WERI-Rb-1 (cell line): ENCODE measurements around the gene TRUB2.
A peak's percentile ranks its signal among the peaks of the same experiment; 100 is the strongest.

Experiments
- DNase-seq: peaks from one replicate; pipeline ENCODE4 v3.0.0-alpha.2; 2020
- H3K27ac ChIP-seq: fragments of 250-450 bp; sonication (Bioruptor Pico); 2 replicates; pipeline ENCODE4 v1.5.1; 2020; ENCODE audit warnings: mild to moderate bottlenecking, moderate library complexity
- H3K27me3 ChIP-seq: fragments of 250-450 bp; sonication (Bioruptor Pico); 2 replicates; pipeline ENCODE4 v1.5.1; 2021; ENCODE audit warnings: mild to moderate bottlenecking, low read depth, moderate library complexity; ENCODE audit not compliant: insufficient read depth, severe bottlenecking
- H3K36me3 ChIP-seq: fragments of 250-450 bp; sonication (Bioruptor Pico); 2 replicates; pipeline ENCODE4 v1.5.1; 2020; ENCODE audit warnings: mild to moderate bottlenecking, moderate library complexity
- H3K4me3 ChIP-seq: 2 replicates; pipeline ENCODE4 v1.5.1; 2011; ENCODE audit warnings: low read depth, mild to moderate bottlenecking, control low read depth, low read length
- H3K9me3 ChIP-seq: fragments of 250-450 bp; sonication (Bioruptor Pico); 2 replicates; pipeline ENCODE4 v1.5.1; 2021; ENCODE audit warnings: mild to moderate bottlenecking, moderate library complexity; ENCODE audit not compliant: severe bottlenecking
- CTCF ChIP-seq: IDR thresholded peaks from 2 replicates; pipeline ENCODE4 v1.5.1; 2011; ENCODE audit warnings: low read depth, mild to moderate bottlenecking, control low read depth, inconsistent platforms, low read length

Gene TRUB2

GRCh38 chr9:128322404-128323211 lies at the start of gene TRUB2, which contains the start of gene COQ4:
Gene TRUB2, minus strand, starts transcription at chr9:128322447. Its CDS starts 39 bp downstream, at chr9:128322408.
Gene COQ4, plus strand, starts transcription at chr9:128322839. Its CDS starts 20 bp downstream, at chr9:128322859.
- no peaks in the 10 kb centered on the region for H3K27me3 ChIP-seq
- H3K27ac ChIP-seq, result peak within 1 kb of the TSS; percentile 98
- TF ChIP-seq CTCF, result 0 out of 2 replicates have a peak, but pooled peaks have one; percentile 10
- no peaks in the 10 kb centered on the region for H3K9me3 ChIP-seq
- peak within 1 kb of the TSS; percentile 98 for H3K4me3 ChIP-seq
- peaks cover 76% of the 10 kb centered on the region for H3K36me3 ChIP-seq
- peak; percentile 97 for DNase-seq

- DNase-seq, result no peak
- peak overlapping the region; percentile 96 for H3K4me3 ChIP-seq
- H3K36me3 ChIP-seq, result peaks cover 8% of the 10 kb centered on the region; the same call in 1 of the 2 replicates
- no peaks in the 10 kb centered on the region for H3K9me3 ChIP-seq
- TF ChIP-seq CTCF, result no peak
- H3K27ac ChIP-seq, result peak overlapping the region; percentile 87
- H3K27me3 ChIP-seq, result no peaks in the 10 kb centered on the region
Measured at GRCh38 chr9:128371630-128372117, 49.4 kb upstream of the TRUB2 start.

GRCh38 chr9:128370752-128371629 lies 48.7 kb upstream of the TRUB2 start, which contains the start of gene URM1:
Gene URM1, plus strand, starts transcription at chr9:128371374. Its CDS starts 7 bp downstream, at chr9:128371381.
- DNase-seq, result peak; percentile 96
- Histone ChIP-seq H3K4me3 (peak within 1 kb of the TSS; percentile 96), H3K27me3 (no peaks in the 10 kb centered on the region), H3K27ac (peak within 1 kb of the TSS; percentile 87), H3K9me3 (no peaks in the 10 kb centered on the region), H3K36me3 (peaks cover 8% of the 10 kb centered on the region; the same call in 1 of the 2 replicates)
- no peak for TF ChIP-seq CTCF

- H3K27me3 ChIP-seq, result no peaks in the 10 kb centered on the region
- H3K9me3 ChIP-seq, result no peaks in the 10 kb centered on the region
- TF ChIP-seq CTCF, result no peak
- no peak for DNase-seq
- peaks cover 6% of the 10 kb centered on the region; the same call in 1 of the 2 replicates for H3K36me3 ChIP-seq
- peak overlapping the region; percentile 96 for H3K4me3 ChIP-seq
- H3K27ac ChIP-seq, result peak overlapping the region; percentile 87
Measured at GRCh38 chr9:128370367-128370751, 48.1 kb upstream of the TRUB2 start.

- H3K27ac ChIP-seq, result no peak overlapping the region
- DNase-seq, result no peak
Measured at GRCh38 chr9:128369024-128369706, 46.9 kb upstream of the TRUB2 start.

More at GRCh38 chr9:128369024-128369706, 46.9 kb upstream of the TRUB2 start:
- TF ChIP-seq CTCF, result no peak
- no peaks in the 10 kb centered on the region for H3K9me3 ChIP-seq
- no peak overlapping the region for H3K4me3 ChIP-seq
- no peaks in the 10 kb centered on the region for H3K27me3 ChIP-seq
- H3K36me3 ChIP-seq, result peaks cover 6% of the 10 kb centered on the region; the same call in 1 of the 2 replicates
